ENCODE measurements around the gene DKC1. TPM values are rescaled to one million over a fixed set of nuclear protein-coding genes. Genes with fewer than 3 reads are reported as not detected.
A peak's percentile ranks its signal among the peaks of the same experiment; 100 is the strongest.

The DKC1 gene
- total RNA-seq, 1 experiment from 2014 or later, result 179 TPM

- ChIA-PET CTCF (no interaction called here), POLR2A (no interaction called here)
- H3K4me1 ChIP-seq (ENCODE audit: control insufficient read depth, insufficient read depth, low read length), result peaks cover 36% of the 10 kb centered on the region
- in situ Hi-C loops (cut with HindIII; ENCODE audit: low pct_unique_long_range_greater_than_20kb, low sequenced_read_pairs), result no loop called here
- no peaks in the 10 kb centered on the region for H3K36me3 ChIP-seq (ENCODE audit: control insufficient read depth, insufficient read depth, low read length)
- no TSS peak for BruUV-seq (replicated peaks)
- no peak for DNase-seq (ENCODE audit: low read depth, low spot score)
- ATAC-seq, result no peak
- intact Hi-C loops (cut with micrococcal nuclease; ENCODE audit: unreplicated experiment), result no loop called here
- TF ChIP-seq, protein P1, sequence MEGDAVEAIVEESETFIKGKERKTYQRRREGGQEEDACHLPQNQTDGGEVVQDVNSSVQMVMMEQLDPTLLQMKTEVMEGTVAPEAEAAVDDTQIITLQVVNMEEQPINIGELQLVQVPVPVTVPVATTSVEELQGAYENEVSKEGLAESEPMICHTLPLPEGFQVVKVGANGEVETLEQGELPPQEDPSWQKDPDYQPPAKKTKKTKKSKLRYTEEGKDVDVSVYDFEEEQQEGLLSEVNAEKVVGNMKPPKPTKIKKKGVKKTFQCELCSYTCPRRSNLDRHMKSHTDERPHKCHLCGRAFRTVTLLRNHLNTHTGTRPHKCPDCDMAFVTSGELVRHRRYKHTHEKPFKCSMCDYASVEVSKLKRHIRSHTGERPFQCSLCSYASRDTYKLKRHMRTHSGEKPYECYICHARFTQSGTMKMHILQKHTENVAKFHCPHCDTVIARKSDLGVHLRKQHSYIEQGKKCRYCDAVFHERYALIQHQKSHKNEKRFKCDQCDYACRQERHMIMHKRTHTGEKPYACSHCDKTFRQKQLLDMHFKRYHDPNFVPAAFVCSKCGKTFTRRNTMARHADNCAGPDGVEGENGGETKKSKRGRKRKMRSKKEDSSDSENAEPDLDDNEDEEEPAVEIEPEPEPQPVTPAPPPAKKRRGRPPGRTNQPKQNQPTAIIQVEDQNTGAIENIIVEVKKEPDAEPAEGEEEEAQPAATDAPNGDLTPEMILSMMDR (IDR thresholded peaks at IDR 0.05), result no peak
- TF ChIP-seq TCF7L2 (IDR thresholded peaks at IDR 0.05; ENCODE audit: low read depth, low read length) (no peak), POLR2AphosphoS5 (IDR thresholded peaks at IDR 0.05; ENCODE audit: low read depth, low read length) (no peak), SIN3A (IDR thresholded peaks at IDR 0.05; ENCODE audit: borderline replicate concordance, insufficient read depth, low read depth, low read length) (no peak)
- TF ChIP-seq, protein P2, sequence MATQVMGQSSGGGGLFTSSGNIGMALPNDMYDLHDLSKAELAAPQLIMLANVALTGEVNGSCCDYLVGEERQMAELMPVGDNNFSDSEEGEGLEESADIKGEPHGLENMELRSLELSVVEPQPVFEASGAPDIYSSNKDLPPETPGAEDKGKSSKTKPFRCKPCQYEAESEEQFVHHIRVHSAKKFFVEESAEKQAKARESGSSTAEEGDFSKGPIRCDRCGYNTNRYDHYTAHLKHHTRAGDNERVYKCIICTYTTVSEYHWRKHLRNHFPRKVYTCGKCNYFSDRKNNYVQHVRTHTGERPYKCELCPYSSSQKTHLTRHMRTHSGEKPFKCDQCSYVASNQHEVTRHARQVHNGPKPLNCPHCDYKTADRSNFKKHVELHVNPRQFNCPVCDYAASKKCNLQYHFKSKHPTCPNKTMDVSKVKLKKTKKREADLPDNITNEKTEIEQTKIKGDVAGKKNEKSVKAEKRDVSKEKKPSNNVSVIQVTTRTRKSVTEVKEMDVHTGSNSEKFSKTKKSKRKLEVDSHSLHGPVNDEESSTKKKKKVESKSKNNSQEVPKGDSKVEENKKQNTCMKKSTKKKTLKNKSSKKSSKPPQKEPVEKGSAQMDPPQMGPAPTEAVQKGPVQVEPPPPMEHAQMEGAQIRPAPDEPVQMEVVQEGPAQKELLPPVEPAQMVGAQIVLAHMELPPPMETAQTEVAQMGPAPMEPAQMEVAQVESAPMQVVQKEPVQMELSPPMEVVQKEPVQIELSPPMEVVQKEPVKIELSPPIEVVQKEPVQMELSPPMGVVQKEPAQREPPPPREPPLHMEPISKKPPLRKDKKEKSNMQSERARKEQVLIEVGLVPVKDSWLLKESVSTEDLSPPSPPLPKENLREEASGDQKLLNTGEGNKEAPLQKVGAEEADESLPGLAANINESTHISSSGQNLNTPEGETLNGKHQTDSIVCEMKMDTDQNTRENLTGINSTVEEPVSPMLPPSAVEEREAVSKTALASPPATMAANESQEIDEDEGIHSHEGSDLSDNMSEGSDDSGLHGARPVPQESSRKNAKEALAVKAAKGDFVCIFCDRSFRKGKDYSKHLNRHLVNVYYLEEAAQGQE (IDR thresholded peaks at IDR 0.05; ENCODE audit: insufficient read depth in 1 of 2, low read depth in 2 of 2, low read length in 1 of 2), result no peak
- H3K4me3 ChIP-seq (ENCODE audit: low read depth in 2 of 2, low read length in 2 of 2), result no peak overlapping the region
- H3K9me3 ChIP-seq (ENCODE audit: control insufficient read depth, insufficient read depth, low read depth, low read length), result no peaks in the 10 kb centered on the region
- peak overlapping the region; percentile 21; the same call in 1 of the 2 replicates for H3K27ac ChIP-seq (ENCODE audit: low read length)
- no peaks in the 10 kb centered on the region for H3K27me3 ChIP-seq (ENCODE audit: control insufficient read depth, insufficient read depth, low read length)
Measured at GRCh38 chrX:154793084-154793795, 30.6 kb downstream of the DKC1 start.

DNA sequence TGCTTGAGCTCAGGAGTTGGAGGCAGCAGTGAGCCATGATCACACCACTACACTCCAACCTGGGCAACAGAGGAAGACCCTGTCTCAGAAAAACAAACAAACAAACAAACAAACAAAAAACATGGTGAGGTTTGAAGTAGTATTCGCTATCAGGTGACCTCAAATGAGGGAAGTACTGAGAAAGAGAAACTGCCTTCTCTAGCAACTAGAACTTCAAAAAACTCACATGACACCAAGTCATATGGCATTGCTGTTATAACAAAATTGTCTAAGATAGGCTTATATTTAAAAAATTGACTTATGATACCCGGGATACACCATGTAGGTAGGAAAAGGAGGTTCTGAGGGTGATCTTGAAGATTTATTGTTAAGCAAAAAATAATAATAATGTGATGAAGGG is 32.4 kb downstream of the DKC1 start:
- BruUV-seq (replicated peaks), result no TSS peak
- in situ Hi-C loops (cut with HindIII; ENCODE audit: low pct_unique_long_range_greater_than_20kb, low sequenced_read_pairs), result no loop called here
- H3K4me1 ChIP-seq (ENCODE audit: control insufficient read depth, insufficient read depth, low read length), result peaks cover 54% of the 10 kb centered on the region
- H3K9me3 ChIP-seq (ENCODE audit: control insufficient read depth, insufficient read depth, low read depth, low read length), result no peaks in the 10 kb centered on the region
- H3K27ac ChIP-seq (ENCODE audit: low read length), result peak overlapping the region; percentile 30; the same call in 1 of the 2 replicates
- TF ChIP-seq SIN3A (IDR thresholded peaks at IDR 0.05; ENCODE audit: borderline replicate concordance, insufficient read depth, low read depth, low read length) (no peak), POLR2AphosphoS5 (IDR thresholded peaks at IDR 0.05; ENCODE audit: low read depth, low read length) (no peak), TCF7L2 (IDR thresholded peaks at IDR 0.05; ENCODE audit: low read depth, low read length) (no peak)
- TF ChIP-seq, protein P2 (IDR thresholded peaks at IDR 0.05; ENCODE audit: insufficient read depth in 1 of 2, low read depth in 2 of 2, low read length in 1 of 2), result no peak
- TF ChIP-seq, protein P1 (IDR thresholded peaks at IDR 0.05), result no peak
- ChIA-PET CTCF (no interaction called here), POLR2A (no interaction called here)
- no peak overlapping the region for H3K4me3 ChIP-seq (ENCODE audit: low read depth in 2 of 2, low read length in 2 of 2)
- H3K36me3 ChIP-seq (ENCODE audit: control insufficient read depth, insufficient read depth, low read length), result no peaks in the 10 kb centered on the region
- intact Hi-C loops (cut with micrococcal nuclease; ENCODE audit: unreplicated experiment), result no loop called here
- H3K27me3 ChIP-seq (ENCODE audit: control insufficient read depth, insufficient read depth, low read length), result no peaks in the 10 kb centered on the region
- DNase-seq (ENCODE audit: low read depth, low spot score) (no peak), ATAC-seq (no peak)

Data from Panc1 (cell line).